HG03097 (cell line): ENCODE measurements around the gene FKBP11.

ENCODE experiments used
- ATAC-seq: cut with Tn5 transposase; IDR thresholded peaks from one replicate; pipeline ENCODE4 v1.9.1; 2021; ENCODE audit not compliant: unreplicated experiment, low FRiP score

Gene FKBP11

DNA sequence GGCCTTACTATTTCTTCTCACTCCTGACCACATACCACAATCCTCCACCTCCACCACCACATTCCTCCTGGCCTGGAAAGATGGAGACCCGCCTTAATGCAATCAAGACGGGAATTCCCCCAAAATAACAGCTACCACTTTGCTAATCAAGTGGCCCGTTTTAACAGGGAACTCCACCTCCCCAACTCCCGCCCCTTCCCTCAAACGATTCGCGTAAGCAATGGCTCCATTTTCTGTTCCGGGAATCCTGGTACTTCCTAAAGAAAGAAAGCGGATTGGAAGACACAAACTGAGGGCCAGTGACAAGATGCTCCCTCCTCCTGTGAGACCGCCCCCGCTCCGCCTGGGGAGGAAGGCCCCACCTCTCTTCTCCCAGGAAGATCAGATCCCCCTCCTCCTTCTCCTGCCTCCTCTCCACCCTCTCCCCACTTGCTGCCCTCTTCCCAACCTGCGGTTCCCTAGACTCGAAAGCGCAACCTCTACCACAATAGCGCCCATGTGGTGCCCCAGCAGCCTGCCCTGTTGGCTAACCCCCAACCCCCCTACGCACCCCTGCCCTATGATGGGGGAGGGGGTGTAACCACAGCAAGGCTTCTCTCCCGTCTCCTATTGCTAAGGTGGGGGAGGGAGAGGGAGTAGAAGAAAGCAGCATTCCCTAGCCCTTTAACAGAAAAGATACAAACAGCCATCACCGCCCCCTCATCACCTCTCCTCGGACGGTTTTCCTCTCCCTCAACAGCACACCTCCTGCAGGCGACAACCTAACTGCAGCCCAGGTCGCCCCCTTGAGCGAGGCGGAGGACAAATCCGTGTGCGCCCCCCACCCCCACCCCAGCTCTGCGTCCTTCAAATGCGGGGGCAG lies 31.2 kb upstream of the FKBP11 start:
- ATAC-seq: no peak

DNA sequence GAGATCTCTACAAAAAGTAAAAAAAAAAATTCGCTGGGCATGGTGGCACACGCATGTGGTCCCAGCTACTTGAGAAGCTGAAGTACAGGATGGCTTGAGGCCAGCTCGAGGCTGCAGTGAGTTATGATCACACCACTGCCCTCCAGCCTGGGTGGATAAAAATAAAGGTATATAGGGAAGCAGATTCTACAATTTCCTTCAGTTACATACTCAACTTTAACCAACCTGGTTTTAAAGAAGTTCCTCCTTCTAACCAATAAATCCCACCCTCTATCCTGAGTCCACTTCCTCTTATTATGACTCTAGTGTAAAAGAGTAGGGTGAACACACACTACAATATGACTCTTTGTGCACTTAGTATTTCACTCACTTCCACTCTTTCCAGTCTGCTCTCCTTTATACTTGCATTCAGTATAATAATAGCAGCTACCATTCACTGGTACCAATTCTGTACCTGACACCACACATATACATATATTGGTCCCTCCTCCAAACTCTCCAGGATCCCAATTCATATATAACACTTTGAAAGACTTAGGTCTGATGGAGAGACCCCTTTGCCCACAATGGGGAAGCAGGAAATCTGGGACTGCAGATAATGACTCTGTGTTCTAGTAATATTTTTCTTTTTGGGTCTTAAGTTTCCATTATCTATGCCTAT lies 29.7 kb upstream of the FKBP11 start:
- no peak for ATAC-seq

DNA sequence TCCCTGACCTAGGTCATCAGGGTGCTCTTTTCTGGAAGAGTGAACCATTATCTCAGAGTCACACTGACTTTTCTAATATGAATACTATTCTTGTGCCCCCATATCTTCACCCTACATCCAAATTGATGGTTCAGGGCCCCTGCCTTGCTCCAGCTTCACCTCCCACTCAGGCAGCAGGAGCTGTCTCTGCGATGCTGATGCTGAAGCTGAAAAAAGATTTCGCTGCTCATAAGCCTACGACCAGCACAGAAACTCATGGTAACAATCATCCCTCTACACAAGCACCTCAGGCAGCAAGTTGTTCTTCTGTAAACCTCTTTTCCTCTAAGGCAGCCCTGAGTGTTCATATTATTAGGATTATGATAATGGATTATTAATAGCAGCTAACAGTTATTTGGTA lies 28.8 kb upstream of the FKBP11 start:
- no peak for ATAC-seq

DNA sequence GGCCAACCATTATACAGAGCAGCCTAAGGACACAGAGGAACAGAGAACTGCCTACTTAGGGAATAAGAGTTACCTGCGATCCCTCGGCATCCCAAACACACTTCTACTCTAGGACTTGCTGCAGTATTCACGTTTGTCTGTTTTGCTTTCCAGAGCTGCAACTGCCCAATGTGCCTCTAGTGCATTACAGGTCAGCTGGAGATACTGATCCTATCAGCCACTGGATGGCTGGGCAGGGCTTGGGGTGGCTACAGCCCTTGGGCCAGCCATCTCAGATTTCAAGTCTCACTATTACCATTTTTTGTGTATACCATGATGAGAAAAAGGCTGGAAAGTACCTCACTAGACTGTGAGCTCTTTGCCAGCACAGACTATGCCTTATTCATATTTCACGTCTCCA lies 27.4 kb upstream of the FKBP11 start:
- ATAC-seq: no peak

DNA sequence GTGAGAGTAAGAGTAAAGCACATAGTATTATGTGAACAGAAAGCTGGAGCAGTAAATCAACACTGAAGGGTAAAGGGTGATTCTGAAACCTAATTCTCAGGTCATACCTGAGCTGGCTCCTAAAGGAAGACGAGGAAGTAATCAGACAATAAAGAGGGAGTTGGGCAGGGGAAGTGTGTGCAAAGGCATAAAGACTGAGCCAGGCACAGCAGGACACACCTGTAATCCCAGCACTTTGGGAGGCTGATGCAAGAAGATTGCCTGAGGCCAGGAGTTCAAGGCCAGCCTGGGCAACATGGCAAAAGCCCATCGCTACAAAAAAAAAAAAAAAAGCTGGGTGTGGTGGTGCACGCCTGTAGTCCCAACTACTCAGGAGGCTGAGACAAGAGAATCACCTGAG lies 22.4 kb upstream of the FKBP11 start:
- no peak for ATAC-seq

DNA sequence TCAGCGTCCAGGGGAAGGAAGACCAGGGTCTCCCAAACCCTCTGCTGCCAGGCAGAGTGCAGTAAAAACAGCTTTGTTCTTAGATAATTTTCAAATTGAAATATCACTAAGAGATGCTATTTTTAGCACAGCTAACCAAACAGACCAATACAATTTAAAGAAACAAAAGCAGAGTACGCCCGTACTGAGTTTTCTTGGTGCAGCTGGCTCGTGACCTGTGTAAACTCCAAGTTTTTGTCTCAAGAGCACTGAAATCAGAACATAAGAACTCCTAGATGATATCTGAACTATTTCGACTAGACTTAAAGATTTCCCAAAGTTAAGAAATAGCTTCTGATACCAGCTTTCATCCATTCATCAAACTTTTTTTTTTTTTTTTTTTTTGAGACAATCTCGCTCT lies 21.7 kb upstream of the FKBP11 start:
- no peak for ATAC-seq

DNA sequence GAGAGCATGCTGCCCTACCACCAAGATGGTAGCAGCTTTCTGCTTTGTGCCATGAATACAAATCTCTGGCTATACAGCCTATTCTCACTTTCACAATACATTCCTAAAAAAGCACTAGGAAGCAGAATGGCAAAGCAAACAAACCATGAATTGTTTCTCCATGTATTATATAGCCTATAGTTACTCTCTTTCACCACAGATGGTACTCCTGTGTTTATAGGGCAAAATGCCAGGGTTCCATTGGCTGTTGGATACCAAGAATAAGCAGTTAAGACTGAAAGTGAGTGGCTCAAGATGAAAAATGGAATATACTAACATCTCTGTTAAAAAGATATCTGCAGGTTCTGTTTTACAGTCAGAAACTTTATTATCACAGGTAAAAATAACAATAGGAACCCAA lies 20.9 kb upstream of the FKBP11 start:
- no peak for ATAC-seq

DNA sequence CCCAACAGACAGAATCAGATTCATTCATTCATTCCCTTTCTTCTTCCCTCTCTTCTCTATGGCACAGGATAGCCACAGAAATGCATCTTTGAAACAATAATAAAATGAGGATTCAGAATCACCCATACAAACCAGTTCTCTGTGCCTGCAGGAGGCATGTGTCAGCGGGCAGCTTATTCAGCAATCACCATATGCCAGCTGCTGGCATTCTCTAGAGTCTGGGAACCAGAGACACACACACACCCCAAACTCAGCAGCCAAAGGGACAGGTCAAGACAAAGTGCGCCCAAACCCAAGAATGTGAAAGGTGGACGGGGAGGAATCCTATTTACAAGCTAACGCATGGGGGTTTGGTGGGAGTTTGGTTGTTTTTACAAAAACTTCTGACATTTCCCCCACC lies 17.9 kb upstream of the FKBP11 start:
- ATAC-seq: no peak

DNA sequence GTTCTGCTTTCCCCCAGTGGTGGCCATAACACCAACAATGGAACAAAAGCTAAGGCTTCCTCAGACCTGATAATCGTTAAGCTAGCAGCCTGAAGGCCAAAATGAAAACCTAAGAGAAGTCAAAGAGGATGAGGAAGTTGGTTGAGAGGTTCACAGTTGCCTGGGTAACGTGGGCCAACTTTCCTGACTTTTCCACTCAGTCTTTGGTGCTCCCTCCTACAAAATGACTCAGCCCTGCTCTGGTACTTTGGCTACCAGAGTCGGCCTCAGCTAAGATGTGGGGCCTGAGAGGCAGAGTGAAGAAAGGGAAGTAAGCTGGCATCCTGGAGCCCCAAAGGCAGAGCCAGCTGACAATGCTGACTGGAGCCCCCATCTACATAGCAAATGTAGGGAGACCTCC lies 14.9 kb upstream of the FKBP11 start:
- ATAC-seq: no peak

DNA sequence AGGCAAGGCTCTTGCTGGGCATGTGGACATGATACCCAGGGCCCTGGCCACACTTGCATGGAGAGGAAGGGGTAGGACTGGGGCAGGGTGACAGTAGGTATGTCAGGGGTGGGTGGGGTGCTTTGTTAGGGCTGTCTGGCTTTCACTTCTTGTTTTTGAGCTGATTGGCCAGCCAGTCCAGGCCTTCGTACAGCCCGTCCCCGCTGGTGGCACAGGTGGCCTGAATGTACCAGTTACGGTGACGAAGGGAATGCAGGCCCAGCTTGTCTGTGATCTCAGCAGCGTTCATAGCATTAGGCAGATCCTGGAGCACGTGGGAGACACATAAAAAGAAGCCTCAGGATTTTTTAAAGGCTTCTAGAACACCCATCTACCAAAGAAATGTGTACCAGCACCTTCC lies 13.5 kb upstream of the FKBP11 start:
- ATAC-seq: no peak

DNA sequence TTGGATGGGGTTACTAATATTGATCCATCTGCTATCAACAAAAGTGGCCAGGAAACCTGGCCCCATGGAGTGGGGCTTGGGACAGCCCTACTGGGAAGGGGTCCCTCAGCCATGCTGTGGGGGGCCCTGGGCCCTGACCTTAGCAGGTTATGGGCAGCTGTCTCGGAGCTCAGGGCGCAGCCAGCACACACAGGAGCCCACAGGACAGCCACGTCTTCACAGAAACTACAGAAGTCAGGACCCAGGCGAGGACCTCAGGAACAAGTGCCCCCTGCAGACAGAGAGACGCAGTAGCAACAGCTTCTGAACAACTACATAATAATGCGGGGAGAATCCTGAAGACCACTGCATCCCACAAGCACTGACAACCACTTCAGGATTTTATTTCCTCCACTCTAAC lies 11.9 kb upstream of the FKBP11 start:
- ATAC-seq: no peak

DNA sequence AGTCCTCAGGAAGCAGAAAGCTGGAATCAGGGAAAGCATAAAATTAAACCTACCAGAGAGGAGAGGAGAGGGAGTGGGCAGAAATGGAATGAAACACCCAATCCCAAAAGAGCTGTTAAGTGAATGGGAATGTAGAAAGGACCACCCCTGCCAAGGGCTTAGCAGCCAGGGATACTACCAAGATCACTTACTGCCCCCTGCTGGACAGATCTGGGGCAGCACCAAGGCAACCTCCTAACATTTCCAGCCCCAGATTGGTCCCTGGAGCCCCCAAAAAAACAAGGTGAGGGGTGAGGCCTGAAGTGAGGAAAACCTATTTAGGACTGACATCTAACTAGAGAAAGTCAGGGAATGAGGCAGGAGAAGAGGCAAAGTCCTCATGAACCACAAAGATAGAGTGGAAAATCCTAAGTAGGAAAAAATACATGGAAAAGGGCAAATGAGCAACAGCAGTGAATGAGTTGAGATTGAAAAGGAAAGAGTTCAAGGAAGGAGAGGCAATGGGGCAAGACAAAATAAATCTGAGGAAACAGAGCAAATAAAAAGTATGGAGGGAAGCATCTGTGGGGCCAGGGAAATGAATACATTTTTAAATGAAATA lies 11.2 kb upstream of the FKBP11 start:
- ATAC-seq: no peak

DNA sequence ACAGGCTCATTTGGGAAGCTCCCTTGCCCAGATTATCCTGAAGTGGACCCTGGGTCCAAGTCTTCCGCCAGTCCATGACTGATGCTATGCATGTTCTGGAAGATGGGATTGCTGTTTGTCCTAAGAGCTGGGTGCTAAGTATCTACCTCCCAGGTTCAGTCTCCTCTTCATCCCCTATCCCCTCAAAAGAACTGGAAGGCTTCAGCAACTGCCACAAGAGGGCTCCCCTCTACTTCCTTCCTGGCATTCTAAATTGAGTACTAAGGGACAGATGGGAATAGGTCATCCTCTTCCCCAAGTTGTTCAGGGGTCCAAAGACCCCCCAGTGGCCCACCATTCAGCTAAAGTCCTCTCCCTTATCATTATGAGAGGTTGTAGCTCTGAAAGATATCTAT lies 9.0 kb upstream of the FKBP11 start:
- no peak for ATAC-seq

DNA sequence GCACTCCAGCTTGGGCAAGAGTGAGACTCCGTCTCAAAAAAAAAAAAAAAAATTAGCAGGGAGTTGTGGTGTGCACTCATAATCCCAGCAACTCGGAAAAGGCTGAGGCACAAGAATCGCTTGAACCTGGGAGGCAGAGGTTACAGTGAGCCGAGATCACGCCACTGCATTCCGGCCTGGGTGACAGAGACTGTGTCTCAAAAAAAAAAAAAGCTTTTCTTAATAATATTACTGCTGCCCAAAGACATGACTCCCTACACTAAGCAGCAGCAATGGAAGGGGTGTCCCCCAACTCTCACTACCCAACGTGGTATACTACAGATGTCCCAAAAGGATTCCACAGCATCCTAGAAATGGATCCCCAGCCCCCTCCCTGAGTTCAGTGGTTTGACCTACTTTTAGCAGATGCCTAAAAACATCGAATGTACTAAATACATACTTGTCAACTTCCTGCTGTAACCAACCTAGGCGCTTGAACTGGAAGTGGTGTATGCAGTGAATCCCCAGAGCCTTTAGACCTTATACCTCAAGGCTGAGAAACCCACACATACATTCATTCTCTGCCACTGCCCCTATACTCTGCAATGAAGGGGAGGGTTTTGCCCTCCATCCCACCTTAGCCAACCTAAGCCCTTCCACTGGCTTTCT lies 8.5 kb upstream of the FKBP11 start:
- no peak for ATAC-seq

DNA sequence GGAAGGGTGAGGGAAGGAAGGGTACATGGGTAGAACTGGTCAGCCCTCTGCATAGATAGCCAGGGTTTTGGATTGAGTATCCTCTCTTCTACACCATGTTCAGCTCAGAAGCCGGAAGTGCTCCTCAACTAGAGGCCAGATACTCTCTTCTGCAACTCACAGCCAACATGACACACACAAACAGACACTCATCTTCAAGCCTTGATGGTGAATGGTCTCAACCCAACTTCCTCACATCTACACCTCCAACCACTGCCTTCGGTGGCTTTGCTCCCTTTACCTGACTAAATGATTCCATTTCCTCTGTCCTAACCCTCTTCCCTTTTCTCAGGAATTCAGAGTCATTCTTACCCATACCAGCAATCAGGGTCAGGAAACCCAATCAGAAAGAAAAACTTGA lies 7.6 kb upstream of the FKBP11 start:
- ATAC-seq: no peak

DNA sequence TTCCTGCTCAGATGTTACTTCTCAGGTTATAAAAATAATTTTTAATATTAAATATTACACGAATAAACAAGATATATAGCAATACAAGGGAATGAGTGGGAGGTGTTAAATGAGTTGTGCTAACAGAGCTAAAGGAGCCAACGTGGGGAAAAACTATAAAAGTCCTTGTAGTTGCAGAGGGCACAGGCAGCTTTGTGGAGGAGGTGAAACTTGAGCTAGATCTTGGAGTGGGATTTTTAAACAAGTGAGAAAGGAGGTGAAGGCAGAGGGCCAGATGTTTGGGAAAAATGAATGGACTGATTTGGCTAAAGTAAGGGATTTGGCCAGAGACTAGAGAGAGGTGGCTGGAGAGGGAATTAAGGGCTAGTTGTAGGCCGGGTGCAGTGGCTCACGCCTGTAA lies 5.2 kb upstream of the FKBP11 start:
- no peak for ATAC-seq

DNA sequence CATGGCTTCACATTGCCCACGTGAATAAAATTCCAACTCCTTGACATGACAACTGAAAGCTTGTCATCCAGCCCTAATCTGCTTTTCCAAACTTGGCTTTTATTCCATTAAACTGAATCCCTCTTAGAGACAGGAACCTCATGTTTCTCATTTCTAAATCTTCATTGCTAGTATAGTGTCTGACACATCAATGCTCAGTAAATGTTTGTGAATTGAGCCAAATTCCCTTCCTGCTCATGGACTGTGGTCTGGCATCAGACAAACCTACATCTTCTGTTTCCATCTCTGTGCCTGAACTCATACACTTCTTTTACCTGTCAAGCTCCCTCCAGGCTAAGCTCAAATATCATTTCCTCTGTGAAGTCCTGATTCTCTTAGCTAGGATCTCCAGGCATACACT lies 4.3 kb upstream of the FKBP11 start:
- ATAC-seq: no peak

DNA sequence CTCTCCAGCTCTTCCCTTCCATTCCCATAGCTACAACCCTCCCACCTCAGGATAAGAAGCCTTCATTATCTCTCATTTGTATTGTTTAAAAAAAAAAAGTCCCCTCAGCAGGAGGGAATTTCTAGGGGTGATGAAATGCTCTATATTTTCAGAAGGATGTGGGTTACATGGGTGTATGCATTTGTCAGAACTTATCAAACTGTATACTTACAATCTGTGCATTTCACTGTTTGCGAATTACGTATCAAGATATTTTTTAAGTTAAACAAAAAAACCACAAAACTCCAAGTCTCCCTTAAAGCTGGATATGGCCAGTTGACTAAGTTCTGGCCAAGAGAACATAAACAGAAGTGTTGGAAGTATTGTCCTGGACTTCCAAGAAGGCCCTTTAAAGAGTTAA lies 2.0 kb upstream of the FKBP11 start:
- ATAC-seq: no peak

DNA sequence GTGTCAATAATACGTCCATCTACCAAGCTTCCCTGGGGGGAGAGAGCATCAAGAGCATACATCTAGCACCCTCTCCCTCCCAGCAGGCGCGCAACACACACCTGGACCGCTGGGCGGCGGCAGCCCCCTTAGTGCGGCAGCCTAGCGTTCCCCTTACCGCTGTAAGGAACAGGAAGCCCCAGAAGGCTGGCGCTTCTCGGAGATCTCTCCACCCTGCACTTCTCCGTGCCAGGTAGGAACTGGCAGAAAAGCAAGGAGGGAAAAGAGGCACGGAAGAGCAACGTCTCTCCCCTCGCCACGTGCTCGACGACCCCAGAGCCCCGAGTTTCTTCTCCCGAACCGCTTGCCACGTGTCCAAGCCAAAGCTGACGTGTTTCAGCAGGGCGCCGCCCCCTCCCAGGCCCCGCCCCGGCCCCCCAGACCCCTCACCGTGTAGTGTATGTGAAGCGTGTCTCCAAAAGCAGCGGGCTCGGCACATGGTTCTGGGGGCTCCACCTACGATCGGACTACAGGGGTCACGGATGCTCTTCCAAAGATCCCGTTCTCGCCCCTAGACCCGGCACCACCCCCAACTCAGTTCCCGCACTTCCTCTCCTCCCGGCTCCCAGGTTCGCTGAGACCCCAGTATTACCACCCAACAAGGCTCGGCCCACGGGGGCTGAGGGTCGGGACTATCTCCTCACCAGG lies 532 bp downstream of the FKBP11 start:
- ATAC-seq: peak; percentile 81

DNA sequence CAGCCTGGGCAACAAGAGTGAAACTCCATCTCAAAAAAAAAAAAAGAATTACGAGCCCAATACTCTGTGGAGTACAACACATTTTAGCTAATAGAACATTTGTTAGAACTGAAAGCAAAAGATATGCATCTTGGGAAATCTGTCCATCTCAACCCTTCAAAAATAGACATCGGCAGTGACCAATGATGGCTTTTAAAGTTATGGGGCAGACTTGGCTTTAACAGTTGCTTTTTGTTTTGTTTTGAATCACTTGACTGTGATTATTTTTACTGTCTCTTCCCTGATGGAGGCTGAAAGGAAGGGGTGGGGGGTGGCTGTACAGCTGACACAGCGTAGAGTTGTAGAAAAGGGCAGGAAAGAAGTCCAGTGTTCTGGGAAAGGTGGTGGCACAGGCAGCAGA lies 2.2 kb downstream of the FKBP11 start:
- ATAC-seq: no peak
